SU-DHL-6 (cell line): Measurements from ENCODE around the gene CACNG8.

Experiments used
- H2AFZ ChIP-seq: fragments of 200-600 bp; sonication (generic); 2 replicates; pipeline ENCODE4 v1.6.1; 2014; ENCODE audit warnings: low read depth, mild to moderate bottlenecking, moderate library complexity, mixed read lengths, antibody characterized with exemption, low read length; ENCODE audit not compliant: severe bottlenecking
- H3F3A ChIP-seq: fragments of 200-600 bp; shearing (Covaris generic); 2 replicates; pipeline ENCODE4 v1.6.0; 2016; ENCODE audit warnings: antibody characterized with exemption, mild to moderate bottlenecking; ENCODE audit not compliant: insufficient read depth
- H3K27ac ChIP-seq: fragments of 200-600 bp; sonication (generic); 2 replicates; pipeline ENCODE4 v1.5.1; 2016; ENCODE audit warnings: low read depth, mild to moderate bottlenecking, low read length, moderate library complexity, mixed read lengths
- H3K27me3 ChIP-seq: fragments of 200-600 bp; sonication (generic), shearing (Covaris generic); 2 replicates; pipeline ENCODE4 v1.6.0; 2014; ENCODE audit warnings: mild to moderate bottlenecking, low read length
- H3K36me3 ChIP-seq: fragments of 200-600 bp; sonication (generic); 2 replicates; pipeline ENCODE4 v1.6.1; 2014; ENCODE audit warnings: mild to moderate bottlenecking, low read length, mixed read lengths
- H3K4me2 ChIP-seq: fragments of 300-600, 200-600 bp; shearing (Covaris generic), sonication (generic); 2 replicates; pipeline ENCODE4 v1.6.0; 2014; ENCODE audit warnings: low read length, low read depth, mild to moderate bottlenecking; ENCODE audit not compliant: poor library complexity, severe bottlenecking
- H3K4me3 ChIP-seq: fragments of 200-600 bp; sonication (generic); 2 replicates; pipeline ENCODE4 v1.5.1; 2014; ENCODE audit warnings: antibody characterized with exemption, low read length, mild to moderate bottlenecking, mixed read lengths; ENCODE audit not compliant: insufficient read depth, poor library complexity, severe bottlenecking
- H3K79me2 ChIP-seq: fragments of 200-600 bp; sonication (generic); 2 replicates; pipeline ENCODE4 v1.6.1; 2014; ENCODE audit warnings: mild to moderate bottlenecking, low read length, moderate library complexity; ENCODE audit not compliant: insufficient read depth
- H3K9ac ChIP-seq: fragments of 200-600 bp; sonication (generic); 2 replicates; pipeline ENCODE4 v1.7.0; 2014; ENCODE audit warnings: mild to moderate bottlenecking, low read length
- H3K9me2 ChIP-seq: fragments of 200-600 bp; sonication (generic); replicated peaks from 2 replicates; pipeline ENCODE4 v1.6.1; 2014; ENCODE audit warnings: low read length; ENCODE audit not compliant: insufficient read depth
- H3K9me3 ChIP-seq: fragments of 200-600 bp; sonication (generic); 2 replicates; pipeline ENCODE4 v1.6.1; 2014; ENCODE audit warnings: low read length, mixed read lengths; ENCODE audit not compliant: insufficient read depth
- H4K20me1 ChIP-seq: fragments of 200-600 bp; sonication (generic); 2 replicates; pipeline ENCODE4 v1.6.1; 2014; ENCODE audit warnings: low read depth, mild to moderate bottlenecking, antibody characterized with exemption, low read length, moderate library complexity, mixed read lengths
- EZH2phosphoT487 ChIP-seq: fragments of 200-600 bp; sonication (generic), shearing (Covaris generic); conservative IDR thresholded peaks from 2 replicates; pipeline ENCODE4 v1.6.1; 2018; ENCODE audit warnings: mild to moderate bottlenecking, antibody characterized with exemption, low read length, moderate library complexity, mixed read lengths
- TF ChIP-seq, protein P1 (sequence below): fragments of 200-600 bp; sonication (generic); IDR thresholded peaks from one replicate; pipeline ENCODE4 v1.5.1; 2017; ENCODE audit warnings: antibody characterized with exemption, mild to moderate bottlenecking, low read length, moderate library complexity; ENCODE audit not compliant: insufficient read depth, poor library complexity, severe bottlenecking

The CACNG8 gene

DNA sequence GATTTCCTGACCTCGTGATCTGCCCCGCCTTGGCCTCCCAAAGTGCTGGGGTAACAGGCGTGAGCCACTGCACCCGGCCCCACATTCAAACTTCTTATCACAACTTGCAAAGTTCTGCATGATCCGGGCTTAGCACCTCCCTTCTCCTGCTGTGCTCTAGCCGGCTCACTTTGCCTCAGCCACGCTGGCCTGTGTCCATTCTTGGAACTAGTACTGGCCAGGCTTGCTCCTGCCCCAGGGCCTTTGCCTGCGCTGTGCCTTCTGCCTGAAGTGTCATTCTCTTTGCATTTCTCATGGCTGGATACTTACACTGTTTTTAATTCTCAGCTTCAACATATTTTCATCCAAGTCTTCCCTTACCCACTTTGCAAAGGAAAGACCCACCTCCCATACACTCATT lies 58.6 kb downstream of the CACNG8 start:
- Histone ChIP-seq H3K27me3 (no peaks in the 10 kb centered on the region), H3K9ac (no peak overlapping the region), H3K79me2 (no peaks in the 10 kb centered on the region), H3K9me3 (no peaks in the 10 kb centered on the region), H4K20me1 (no peaks in the 10 kb centered on the region), H3K27ac (no peak overlapping the region), H3K36me3 (no peaks in the 10 kb centered on the region), H3K9me2 (no peaks in the 10 kb centered on the region), H3F3A (no peaks in the 10 kb centered on the region), H2AFZ (no peak overlapping the region), H3K4me3 (no peak overlapping the region), H3K4me2 (no peak overlapping the region)
- TF ChIP-seq, protein P1, sequence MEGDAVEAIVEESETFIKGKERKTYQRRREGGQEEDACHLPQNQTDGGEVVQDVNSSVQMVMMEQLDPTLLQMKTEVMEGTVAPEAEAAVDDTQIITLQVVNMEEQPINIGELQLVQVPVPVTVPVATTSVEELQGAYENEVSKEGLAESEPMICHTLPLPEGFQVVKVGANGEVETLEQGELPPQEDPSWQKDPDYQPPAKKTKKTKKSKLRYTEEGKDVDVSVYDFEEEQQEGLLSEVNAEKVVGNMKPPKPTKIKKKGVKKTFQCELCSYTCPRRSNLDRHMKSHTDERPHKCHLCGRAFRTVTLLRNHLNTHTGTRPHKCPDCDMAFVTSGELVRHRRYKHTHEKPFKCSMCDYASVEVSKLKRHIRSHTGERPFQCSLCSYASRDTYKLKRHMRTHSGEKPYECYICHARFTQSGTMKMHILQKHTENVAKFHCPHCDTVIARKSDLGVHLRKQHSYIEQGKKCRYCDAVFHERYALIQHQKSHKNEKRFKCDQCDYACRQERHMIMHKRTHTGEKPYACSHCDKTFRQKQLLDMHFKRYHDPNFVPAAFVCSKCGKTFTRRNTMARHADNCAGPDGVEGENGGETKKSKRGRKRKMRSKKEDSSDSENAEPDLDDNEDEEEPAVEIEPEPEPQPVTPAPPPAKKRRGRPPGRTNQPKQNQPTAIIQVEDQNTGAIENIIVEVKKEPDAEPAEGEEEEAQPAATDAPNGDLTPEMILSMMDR = no peak
- TF ChIP-seq EZH2phosphoT487 = no peak

DNA sequence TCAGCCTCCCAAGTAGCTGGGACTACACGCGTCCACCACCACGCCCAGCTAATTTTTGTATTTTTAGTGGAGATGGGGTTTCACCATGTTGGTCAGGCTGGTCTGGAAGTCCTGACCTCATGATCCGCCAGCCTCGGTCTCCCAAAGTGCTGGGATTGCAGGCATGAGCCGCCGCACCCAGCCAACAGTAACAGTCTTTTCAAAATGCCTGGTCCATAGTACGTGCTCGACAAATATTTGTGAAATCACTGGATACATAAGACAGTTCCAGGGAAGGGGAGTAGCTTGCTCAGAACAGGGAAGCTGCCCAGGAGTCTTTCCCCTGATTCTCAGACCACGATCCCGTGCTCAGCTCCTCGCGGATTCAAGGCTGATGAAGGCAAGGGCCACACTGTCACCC lies 59.2 kb downstream of the CACNG8 start:
- Histone ChIP-seq H3K4me2 (no peak overlapping the region), H3K27ac (no peak overlapping the region)

DNA sequence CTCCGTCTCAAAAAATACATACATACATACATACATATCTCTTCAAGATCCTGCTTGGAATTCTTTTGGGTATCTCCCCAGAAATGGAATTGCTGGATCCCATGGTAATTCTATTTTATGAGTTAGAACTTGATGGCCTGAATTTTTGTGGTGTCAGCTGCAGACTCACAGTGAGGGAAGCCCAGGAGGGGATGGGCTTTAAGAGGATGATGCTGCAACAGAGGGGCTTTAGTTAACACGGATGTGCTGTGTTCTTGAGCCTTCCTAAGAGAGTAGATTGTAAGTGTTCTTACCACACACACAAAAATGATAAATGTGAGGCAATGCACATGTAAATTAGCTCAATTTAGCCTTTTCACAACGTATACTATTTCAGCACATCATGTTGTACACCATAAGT lies 60.5 kb downstream of the CACNG8 start:
- Histone ChIP-seq H3K9ac (no peak overlapping the region), H3K79me2 (no peaks in the 10 kb centered on the region), H3K27ac (no peak overlapping the region), H4K20me1 (no peaks in the 10 kb centered on the region), H3K4me2 (no peak overlapping the region), H3F3A (no peaks in the 10 kb centered on the region), H3K9me2 (no peaks in the 10 kb centered on the region), H3K4me3 (no peak overlapping the region), H3K27me3 (no peaks in the 10 kb centered on the region), H3K9me3 (no peaks in the 10 kb centered on the region), H3K36me3 (no peaks in the 10 kb centered on the region), H2AFZ (no peak overlapping the region)
- TF ChIP-seq EZH2phosphoT487 = no peak
- TF ChIP-seq, protein P1 = no peak

More for the DNA sequence above, 59.2 kb downstream of the CACNG8 start:
- Histone ChIP-seq H3K79me2 (no peaks in the 10 kb centered on the region), H3K9me3 (no peaks in the 10 kb centered on the region), H3F3A (no peaks in the 10 kb centered on the region), H4K20me1 (no peaks in the 10 kb centered on the region), H3K9ac (no peak overlapping the region), H2AFZ (no peak overlapping the region), H3K4me3 (no peak overlapping the region), H3K36me3 (no peaks in the 10 kb centered on the region), H3K27me3 (no peaks in the 10 kb centered on the region), H3K9me2 (no peaks in the 10 kb centered on the region)
- TF ChIP-seq EZH2phosphoT487 = no peak
- TF ChIP-seq, protein P1 = no peak

DNA sequence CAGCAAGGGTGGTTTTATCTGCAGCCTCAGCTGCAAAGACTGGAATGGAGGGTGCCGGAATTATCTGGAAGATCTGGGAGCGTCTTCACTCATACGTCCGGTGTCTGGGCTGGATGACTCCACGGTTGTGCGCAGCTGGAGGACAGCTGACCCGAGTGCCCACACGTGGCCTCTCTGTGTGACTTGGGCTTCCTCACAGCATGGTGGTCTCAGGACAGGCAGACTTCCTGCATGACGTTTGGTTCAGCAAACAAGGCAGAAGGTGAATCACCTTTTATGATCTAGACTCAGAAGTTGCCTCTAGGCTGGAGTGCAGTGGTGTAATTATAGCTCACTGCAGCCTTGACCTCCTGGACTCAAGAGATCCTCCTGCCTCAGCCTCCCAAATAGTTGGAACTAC lies 61.9 kb downstream of the CACNG8 start:
- Histone ChIP-seq H3K4me3 (no peak overlapping the region), H3K79me2 (no peaks in the 10 kb centered on the region), H3K9ac (no peak overlapping the region), H3K27ac (no peak overlapping the region), H3K36me3 (no peaks in the 10 kb centered on the region), H3K27me3 (no peaks in the 10 kb centered on the region), H2AFZ (no peak overlapping the region), H3K9me2 (no peaks in the 10 kb centered on the region), H3K4me2 (no peak overlapping the region), H3K9me3 (no peaks in the 10 kb centered on the region), H4K20me1 (no peaks in the 10 kb centered on the region), H3F3A (no peaks in the 10 kb centered on the region)
- TF ChIP-seq, protein P1 = no peak
- TF ChIP-seq EZH2phosphoT487 = no peak
